Medulla oblongata (tissue), 1 donor: ENCODE data around the gene CBX6.

Experiments
- DNase-seq: peaks from one replicate; pipeline ENCODE4 v3.0.0-alpha.2; 2015; ENCODE audit errors: extremely low spot score

CBX6 gene

DNA sequence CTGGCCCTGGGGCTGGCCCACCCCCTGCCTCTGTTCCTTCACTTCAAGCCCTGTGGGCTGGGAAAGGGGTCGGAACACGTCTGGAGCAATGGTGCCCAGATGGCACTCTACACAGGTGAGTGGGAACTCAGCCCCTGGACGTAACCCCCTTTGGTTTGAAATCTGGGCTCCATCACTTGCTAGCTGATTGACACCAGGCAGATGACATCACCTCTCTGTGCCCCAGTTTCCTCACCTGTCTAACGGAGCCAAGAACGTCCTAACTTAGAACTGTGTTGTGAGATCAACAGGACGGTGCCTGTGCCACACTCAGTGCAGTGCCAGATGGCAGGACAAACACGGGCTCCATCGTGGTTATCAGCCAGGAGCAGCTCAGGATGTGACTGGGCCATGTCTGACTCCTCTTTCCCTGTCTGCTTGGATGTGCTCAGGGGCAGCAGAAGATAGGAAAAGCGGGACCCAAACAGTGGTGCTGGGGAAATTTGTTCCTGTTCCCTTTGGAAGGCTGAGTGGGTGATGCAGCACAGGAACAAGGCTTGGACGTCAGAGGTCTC is 52.6 kb downstream of the CBX6 start:
- DNase-seq = no peak

DNA sequence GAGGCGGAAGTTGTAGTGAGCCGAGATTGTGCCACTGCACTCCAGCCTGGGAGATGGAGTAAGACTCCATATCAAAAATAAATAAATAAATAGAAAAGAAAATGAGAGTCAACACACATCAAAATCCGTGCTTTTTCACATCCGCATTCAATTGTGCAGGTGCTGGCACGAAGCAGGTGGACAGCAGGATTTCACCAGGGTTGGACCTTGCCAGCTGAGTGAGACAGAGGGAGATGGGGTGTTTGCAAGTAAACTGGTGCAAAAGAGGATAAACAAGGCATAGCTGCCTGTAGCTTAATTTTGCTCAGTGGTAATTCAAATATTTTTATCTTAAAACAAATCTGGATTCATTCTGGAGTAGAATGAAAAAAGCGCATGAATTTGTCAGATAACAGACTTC is 54.8 kb downstream of the CBX6 start:
- no peak for DNase-seq

DNA sequence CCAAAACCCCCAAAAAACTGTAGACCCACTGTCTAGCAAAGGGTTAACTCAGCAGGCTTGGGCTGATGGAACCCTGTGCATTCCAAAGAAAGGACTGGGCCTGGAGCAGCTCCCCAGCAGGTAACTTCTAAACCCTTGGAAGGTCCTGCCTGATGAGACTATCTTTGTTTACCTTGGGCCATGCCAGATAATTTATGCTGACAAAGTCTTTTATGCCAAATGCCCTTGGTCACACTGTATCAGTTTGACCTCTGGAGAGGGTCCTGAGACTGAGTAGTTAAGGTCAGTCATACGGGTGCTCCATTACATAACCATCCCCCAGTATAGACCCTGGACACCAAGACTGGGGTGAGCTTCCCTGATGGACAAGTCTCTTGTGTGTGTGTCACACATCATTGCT is 56.2 kb downstream of the CBX6 start:
- DNase-seq = no peak
